Pancreas (tissue), 10 donors: Measurements from ENCODE around the gene OR2AG1. TPM values are rescaled to one million over a fixed set of nuclear protein-coding genes. Genes with fewer than 3 reads are reported as not detected.
"Not testable (repeated sequence)": the region's sequence is repeated elsewhere in the genome, so short reads cannot be mapped to it uniquely, and the experiment has no call there.

Source experiments
- ATAC-seq, 4 donors: fragments of 200-7000 bp; cut with Tn5 transposase; one replicate each; pipeline versions ENCODE4 v1.8.0 to v1.9.1; 2020; ENCODE audit warnings: mild to moderate bottlenecking in 4 of 4, moderate library complexity in 4 of 4
- DNase-seq, 6 donors: peaks; one replicate each; pipeline ENCODE4 v3.0.0-alpha.2; 2020
- FAIRE-seq: peaks from 2 replicates; lab custom pipeline; 2012; peaks lifted over from hg19 to GRCh38; lab: Jason Lieb, UNC
- H3K27ac ChIP-seq, 4 donors: fragments of 200-600 bp; sonication (generic); 1 replicate in 3 of 4; 2 replicates in 1 of 4; pipeline versions ENCODE4 v1.5.0 to v1.8.0; 2020
- H3K27me3 ChIP-seq, 4 donors: fragments of 200-600 bp; one replicate each; pipeline ENCODE4 v1.8.0; 2021
- H3K36me3 ChIP-seq, 3 donors: fragments of 200-600 bp; sonication (generic) in 1 of 3; one replicate each; pipeline versions ENCODE4 v1.5.0 to v1.8.0; 2020 to 2021
- H3K4me1 ChIP-seq, 3 donors: fragments of 200-600 bp; one replicate each; pipeline ENCODE4 v1.8.0; 2021
- H3K4me3 ChIP-seq, 4 donors: fragments of 200-600 bp; sonication (generic) in 2 of 4; one replicate each; pipeline versions ENCODE4 v1.5.0 to v1.8.0; 2020 to 2021
- H3K9me3 ChIP-seq, 4 donors: fragments of 200-600 bp; one replicate each; pipeline ENCODE4 v1.8.0; 2021
- WGBS, 2 donors: extraction: QIAGEN DNeasy Blood & Tissue Kit; methylation state at CpG; one replicate each; pipeline ENCODE4 v1.1.7; 2013; 5-methylcytosine and 5-hydroxymethylcytosine counted together
- intact Hi-C, 3 donors: fragments of 100-400 bp; cut with DNase I; formaldehyde crosslinking; loops; one replicate each; pipeline versions ENCODE4 v1.11.1 to v1.14.2; 2022
- polyA plus RNA-seq, 2 donors: library from polyadenylated mRNA; stranded (reverse); fragments of 200-250 nt; gene quantifications; one replicate each; pipeline ENCODE4 v1.2.3, GENCODE V29; 2013
- total RNA-seq, 6 donors: library from RNA; stranded (reverse); fragmentation: NEBNext Ultra II Directional in 4 of 6; extraction: Animal tissue kit (Norgen Biotek cat#: 25700) in 4 of 6; gene quantifications; one replicate each; pipeline versions ENCODE4 v1.2.1 to v1.2.4, GENCODE V29; 2021 to 2023
- TF ChIP-seq, protein P1 (sequence below), 4 donors: fragments of 200-600 bp; sonication (generic) in 3 of 4; IDR thresholded peaks; one replicate each; pipeline versions ENCODE4 v1.5.0 to v1.8.0; 2021; ENCODE audit warnings: antibody characterized with exemption in 4 of 4
- donor health status: healthy with polysubstance abuse.
- donor health status: DM: no; HTN: no; CAD: no; lungs with moderate emphysema.
- donor health status: DM: no; HTN: no; CAD: no.
- donor health status: control.
- donor health status: control.
- donor health status: Bipolar disorder and iron deficiency.
- donor health status: DM: yes; HTN: yes; CAD: no.
- donor health status: DM: no; HTN: no; CAD: no.
- donor health status: DM: no; HTN: no; CAD: no.
- donor health status: DM: yes; HTN: yes; CAD: no.

The OR2AG1 gene
- total and polyA plus RNA-seq, 8 donors = not detected

DNA sequence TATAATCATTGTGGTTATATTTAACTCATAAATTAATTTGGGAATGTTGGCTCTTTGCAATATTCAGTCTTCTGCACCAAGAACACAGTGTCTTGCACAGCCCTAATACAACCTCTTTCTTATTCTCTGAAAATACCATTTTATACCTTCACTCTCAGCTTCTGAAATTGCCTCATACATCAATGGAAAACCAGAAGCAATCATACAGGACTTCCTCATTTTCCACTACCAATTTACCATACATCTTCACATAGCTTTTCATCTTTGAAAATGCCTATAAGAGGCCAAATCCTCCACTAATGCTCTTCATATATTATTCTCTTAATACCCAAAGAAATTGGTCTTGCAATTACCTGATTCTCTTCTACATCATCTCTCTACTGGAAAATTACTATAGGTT lies 4.3 kb upstream of the OR2AG1 start:
- DNase-seq = no peak
- intact Hi-C loops = no loop called here
- ATAC-seq = no peak
- Histone ChIP-seq H3K27me3 (no peaks in the 10 kb centered on the region), H3K27ac (no peak overlapping the region), H3K36me3 (no peaks in the 10 kb centered on the region), H3K4me3 (no peak overlapping the region), H3K4me1 (no peaks in the 10 kb centered on the region), H3K9me3 (no peaks in the 10 kb centered on the region)
- TF ChIP-seq, protein P1, sequence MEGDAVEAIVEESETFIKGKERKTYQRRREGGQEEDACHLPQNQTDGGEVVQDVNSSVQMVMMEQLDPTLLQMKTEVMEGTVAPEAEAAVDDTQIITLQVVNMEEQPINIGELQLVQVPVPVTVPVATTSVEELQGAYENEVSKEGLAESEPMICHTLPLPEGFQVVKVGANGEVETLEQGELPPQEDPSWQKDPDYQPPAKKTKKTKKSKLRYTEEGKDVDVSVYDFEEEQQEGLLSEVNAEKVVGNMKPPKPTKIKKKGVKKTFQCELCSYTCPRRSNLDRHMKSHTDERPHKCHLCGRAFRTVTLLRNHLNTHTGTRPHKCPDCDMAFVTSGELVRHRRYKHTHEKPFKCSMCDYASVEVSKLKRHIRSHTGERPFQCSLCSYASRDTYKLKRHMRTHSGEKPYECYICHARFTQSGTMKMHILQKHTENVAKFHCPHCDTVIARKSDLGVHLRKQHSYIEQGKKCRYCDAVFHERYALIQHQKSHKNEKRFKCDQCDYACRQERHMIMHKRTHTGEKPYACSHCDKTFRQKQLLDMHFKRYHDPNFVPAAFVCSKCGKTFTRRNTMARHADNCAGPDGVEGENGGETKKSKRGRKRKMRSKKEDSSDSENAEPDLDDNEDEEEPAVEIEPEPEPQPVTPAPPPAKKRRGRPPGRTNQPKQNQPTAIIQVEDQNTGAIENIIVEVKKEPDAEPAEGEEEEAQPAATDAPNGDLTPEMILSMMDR (IDR thresholded peaks at IDR 0.05) = no peak
- no peak for FAIRE-seq

DNA sequence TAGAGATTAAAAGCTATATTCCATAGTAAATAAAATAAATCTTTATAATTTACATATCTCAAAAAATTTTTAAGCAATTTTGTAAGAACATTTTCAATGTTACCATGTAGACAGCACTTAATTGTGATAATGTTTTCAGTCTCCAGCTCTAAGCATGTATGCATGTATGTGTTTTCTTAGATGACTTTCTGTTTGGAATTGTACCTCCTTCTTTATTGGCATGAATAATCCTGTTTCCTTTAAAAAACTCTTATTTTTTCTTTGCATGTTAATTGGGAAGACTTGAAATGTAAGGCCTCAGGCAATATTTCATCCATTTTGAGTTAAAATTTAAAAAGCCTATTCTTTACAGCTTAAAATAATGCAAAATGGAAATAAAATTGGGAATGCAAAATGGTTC lies 2.0 kb upstream of the OR2AG1 start:
- Histone ChIP-seq H3K4me3 (no peak overlapping the region), H3K36me3 (no peaks in the 10 kb centered on the region), H3K4me1 (no peaks in the 10 kb centered on the region), H3K27ac (no peak overlapping the region), H3K9me3 (no peaks in the 10 kb centered on the region), H3K27me3 (no peaks in the 10 kb centered on the region)
- intact Hi-C loops = no loop called here
- ATAC-seq (no peak), FAIRE-seq (no peak), DNase-seq (no peak)
- TF ChIP-seq, protein P1 (IDR thresholded peaks at IDR 0.05) = no peak

DNA sequence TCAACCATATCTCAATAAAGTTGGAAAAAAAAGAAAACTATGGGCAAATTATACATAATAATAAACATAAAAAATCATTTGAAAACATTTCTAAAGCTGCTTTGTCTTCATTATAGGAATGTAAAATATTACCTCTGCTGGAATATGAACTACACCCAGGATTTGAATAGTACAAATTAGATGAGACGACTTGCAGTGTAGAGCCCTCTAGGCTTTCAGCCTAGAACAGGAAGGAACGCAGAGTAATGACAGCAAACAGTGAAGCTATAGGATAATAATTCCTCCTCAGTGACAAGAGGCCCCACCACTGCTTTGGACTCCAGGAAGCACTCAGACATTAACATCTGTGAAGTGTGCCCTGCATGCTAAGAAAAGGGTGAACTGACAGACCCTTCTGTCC lies 7.7 kb downstream of the OR2AG1 start:
- ATAC-seq (no peak), FAIRE-seq (no peak), DNase-seq (no peak)
- intact Hi-C loops = no loop called here
- TF ChIP-seq, protein P1 (IDR thresholded peaks at IDR 0.05) = no peak
- no peak overlapping the region for H3K4me3 ChIP-seq
- no peaks in the 10 kb centered on the region for H3K9me3 ChIP-seq
- WGBS, 2 donors = 64 to 71% methylated on average over 2 of the region's 2 CpGs
- no peaks in the 10 kb centered on the region for H3K36me3 ChIP-seq
- no peak overlapping the region for H3K27ac ChIP-seq
- no peaks in the 10 kb centered on the region for H3K4me1 ChIP-seq
- H3K27me3 ChIP-seq = peaks cover 0 to 4% (median 0%) of the 10 kb centered on the region in 4 donors

DNA sequence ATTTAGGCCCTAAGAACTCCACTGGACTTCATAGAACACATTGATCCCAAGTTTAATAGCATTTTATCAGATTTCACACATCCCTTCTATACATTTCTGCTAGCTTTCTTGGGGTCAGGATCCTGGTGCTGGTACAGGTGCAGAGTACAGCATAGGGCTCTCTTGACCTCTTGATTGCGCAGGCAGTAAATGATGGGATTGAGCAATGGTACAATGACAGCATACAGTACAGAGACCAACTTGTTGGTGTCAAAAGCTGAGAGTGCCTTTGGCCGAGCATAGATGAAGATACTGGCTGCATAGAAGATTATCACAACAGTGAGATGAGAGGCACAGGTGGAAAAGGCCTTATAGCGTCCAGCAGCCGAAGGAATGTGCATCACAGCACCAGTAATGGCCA lies 11.8 kb downstream of the OR2AG1 start:
- 75 to 78% methylated on average over 4 of the region's 4 CpGs for WGBS, 2 donors
- no peak for DNase-seq
- ATAC-seq = no peak
- no peaks in the 10 kb centered on the region for H3K36me3 ChIP-seq
- H3K27me3 ChIP-seq = no peaks in the 10 kb centered on the region
- TF ChIP-seq, protein P1 (IDR thresholded peaks at IDR 0.05) = no peak
- no peaks in the 10 kb centered on the region for H3K9me3 ChIP-seq
- H3K27ac ChIP-seq = no peak overlapping the region
- no peak overlapping the region for H3K4me3 ChIP-seq
- no peaks in the 10 kb centered on the region for H3K4me1 ChIP-seq
- intact Hi-C loops = no loop called here
- FAIRE-seq = no peak

DNA sequence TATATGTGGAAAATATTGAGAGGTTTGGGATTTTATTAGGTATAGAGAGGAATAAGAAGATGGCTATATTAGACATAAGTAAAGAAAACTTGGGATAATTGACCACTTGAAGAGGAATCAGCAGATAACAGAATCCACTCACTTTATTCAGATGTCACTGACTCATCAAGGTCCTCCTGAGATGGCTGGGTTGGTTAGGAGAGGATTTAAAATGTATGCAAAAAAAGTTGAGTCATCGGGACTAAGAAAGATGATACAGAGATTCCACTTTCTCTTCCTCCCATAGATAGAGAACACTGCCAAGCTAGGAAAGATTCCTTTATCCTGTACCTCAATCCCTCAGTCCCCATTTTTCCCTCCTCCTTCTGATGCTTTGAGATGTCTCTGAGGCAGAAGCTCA lies 16.6 kb downstream of the OR2AG1 start, which contains the start of gene OR6A2:
TSS of gene OR6A2 (minus strand) at position 288 of the 400 bp plus-strand sequence. CDS start 3,981 bp downstream, outside the sequence.
- intact Hi-C loops = no loop called here
- FAIRE-seq (no peak), DNase-seq (no peak), ATAC-seq (no peak)
- TF ChIP-seq, protein P1 (IDR thresholded peaks at IDR 0.05) = no peak
- Histone ChIP-seq H3K27ac (no peak within 1 kb of the TSS), H3K27me3 (no peaks in the 10 kb centered on the region), H3K4me3 (no peak within 1 kb of the TSS), H3K36me3 (no peaks in the 10 kb centered on the region), H3K9me3 (no peaks in the 10 kb centered on the region), H3K4me1 (no peaks in the 10 kb centered on the region)
- WGBS, 2 donors = 75 to 77% methylated on average over 1 of the region's 1 CpG

DNA sequence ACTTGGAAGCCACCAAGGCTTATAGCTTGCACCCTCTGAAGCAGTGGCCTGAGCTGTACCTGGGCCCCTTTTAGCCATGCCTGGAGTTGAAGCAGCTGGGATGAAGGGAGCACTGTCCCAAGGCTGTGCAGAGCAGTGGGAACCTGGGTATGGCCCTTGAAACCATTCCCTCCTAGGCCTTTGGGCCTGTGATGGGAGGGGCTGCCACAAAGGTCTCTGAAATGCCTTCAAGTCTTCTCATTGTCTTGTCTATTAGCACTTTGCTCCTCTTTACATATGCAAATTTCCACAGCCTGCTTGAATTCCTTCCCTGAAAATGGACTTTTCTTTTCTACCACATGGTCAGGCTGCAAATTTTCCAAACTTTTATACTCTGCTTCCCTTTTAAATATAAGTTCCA lies 18.3 kb downstream of the OR2AG1 start:
- H3K27ac ChIP-seq, H3K36me3 ChIP-seq, H3K4me3 ChIP-seq, FAIRE-seq, H3K4me1 ChIP-seq, H3K9me3 ChIP-seq, ATAC-seq, H3K27me3 ChIP-seq, intact Hi-C loops, DNase-seq: not testable (repeated sequence)
